ENCODE measurements around the gene FBXO15. TPM values are rescaled to one million over a fixed set of nuclear protein-coding genes. Genes with fewer than 3 reads are reported as not detected.

The FBXO15 gene, protein sequence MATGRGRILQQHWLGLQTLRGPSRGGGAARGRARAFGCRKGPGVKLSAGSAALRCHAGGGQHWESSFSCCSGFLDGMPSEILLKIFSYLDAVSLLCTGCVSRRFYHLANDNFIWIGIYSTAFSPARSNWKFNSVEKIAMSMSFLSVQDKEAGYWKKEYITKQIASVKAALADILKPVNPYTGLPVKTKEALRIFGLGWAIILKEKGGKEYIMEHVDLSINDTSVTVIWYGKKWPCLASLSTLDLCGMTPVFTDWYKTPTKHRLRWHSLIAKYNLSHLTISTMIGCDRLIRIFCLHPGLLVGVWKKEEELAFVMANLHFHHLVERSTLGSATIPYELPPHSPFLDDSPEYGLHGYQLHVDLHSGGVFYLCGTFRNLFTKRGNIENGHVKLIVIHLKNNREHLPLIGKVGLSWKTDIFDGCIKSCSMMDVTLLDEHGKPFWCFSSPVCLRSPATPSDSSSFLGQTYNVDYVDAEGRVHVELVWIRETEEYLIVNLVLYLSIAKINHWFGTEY
- total RNA-seq = 2.2 TPM

DNA sequence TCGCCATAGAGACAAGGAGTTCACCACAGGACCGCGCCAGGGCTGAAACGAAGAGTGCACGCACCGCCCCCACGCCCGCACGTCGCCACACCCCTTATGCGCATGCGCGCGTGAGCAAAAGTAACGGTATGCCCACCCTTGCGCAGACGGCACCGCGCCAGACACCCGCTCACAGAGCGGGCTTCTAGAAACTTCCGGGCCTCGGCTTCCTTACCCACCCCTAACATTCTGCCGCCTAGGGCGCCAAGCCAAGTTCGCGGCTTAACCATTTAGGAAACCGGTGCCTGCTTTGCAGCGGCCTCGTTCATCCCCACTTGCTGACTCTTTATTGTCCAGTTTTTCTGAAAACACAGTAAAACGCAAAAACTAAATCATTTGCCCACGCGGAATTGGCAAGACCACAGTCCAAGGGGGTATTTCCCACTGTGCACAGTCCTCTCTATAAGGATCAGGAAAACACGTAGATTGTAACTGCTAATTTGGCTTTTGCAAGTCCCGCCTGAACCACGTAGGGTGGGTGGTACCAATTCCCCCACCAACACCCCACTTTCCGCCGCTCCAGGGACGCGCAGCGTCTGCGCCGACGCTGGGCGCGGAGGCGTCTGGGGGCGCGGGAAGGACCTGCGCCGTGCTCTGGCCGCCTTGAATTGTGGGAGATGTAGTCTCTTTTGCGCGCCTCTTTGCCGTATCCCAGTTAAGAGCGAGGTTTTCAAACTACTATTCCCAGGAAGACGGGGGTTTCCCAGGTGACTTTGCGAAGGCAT, at the start of gene FBXO15, which contains the start of gene TIMM21:
Gene FBXO15, minus strand, starts transcription at position 56 of the 764 bp plus-strand sequence. Its CDS starts 49 bp downstream, at position 7.
Gene TIMM21, plus strand, starts transcription at position 745 of the 764 bp plus-strand sequence. CDS start 286 bp downstream, outside the sequence.
- peak; percentile 96 for DNase-seq (ENCODE audit: low spot score)

DNA sequence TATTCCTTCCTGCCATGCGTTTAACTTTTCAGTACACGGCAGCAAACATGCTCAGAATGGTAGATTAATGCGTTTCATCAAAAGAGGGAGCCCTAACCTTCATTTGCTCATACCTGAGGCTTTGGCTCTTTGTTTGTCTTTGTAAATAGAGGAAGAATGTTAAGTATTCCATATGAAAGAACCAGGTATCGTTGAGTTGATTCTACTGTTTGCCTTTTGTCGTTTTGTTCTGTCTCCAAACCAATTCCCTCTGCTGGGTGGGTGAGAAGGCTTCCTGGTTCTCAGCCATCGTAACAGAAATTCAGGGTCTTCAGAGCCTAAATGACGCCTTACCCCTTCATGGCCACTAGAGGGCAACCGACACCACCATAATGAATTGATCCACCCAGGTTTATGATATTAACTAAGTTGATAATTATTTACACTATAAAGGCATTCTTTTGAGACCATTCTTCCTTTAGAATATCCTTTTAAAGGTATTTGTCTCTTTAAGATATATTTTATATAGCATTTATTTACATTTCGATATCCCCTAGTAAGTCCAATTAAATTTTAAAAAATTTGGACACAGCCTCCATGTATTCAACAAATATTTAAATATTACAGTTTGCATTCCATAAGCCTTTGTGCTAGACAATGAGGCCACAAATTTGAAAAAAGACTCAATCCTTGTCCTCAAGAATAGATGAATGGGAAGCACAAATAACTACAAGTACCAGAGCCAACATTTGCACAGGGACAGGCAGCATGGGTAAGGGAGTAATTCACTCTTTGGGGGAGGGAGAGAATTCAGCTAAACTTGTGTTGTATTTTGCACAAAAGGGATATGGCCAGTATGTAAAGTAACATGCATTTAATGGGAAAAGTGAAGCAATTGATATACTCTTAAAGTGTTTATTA, 48.8 kb upstream of the FBXO15 start:
- DNase-seq (ENCODE audit: low spot score) = no peak

DNA sequence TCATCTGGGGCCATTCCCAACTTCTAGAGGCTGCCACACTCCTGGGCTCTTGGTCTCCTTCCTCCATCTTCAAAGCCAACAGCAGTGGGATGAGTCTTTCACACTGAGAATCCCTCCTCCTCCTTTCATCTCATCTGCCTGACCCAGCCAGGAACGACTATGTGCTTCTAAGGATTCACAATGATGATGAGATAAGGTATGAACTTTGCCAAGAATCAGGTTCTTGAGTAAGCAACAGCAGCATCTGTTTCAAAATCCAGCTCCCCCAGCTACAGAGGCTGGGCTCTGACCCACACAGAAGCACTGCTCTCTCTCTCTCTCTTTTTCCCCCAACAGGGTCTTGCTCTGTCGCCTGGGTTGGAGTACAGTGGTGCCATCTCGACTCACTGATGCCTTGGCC, 47.1 kb upstream of the FBXO15 start:
- no peak for DNase-seq (ENCODE audit: low spot score)

DNA sequence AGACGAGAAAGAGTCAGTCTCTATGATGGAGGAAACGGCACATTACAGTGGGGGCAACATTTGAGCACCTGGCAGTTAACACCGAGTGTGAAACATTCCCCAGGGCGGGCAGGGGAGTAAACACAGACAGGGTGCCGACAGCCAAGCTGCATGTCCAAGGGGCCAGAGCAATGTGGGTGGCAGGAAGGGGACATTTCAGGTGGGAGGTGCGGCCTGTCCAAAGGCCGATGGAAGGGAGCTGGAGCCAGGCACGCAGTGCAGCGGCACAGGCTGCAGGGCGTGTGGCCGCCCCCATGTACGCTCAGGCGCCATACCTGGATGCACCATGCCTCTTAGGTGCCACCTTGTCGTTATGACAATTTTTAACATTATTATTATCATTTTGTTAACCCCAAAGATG, 43.9 kb upstream of the FBXO15 start:
- DNase-seq (ENCODE audit: low spot score) = no peak

DNA sequence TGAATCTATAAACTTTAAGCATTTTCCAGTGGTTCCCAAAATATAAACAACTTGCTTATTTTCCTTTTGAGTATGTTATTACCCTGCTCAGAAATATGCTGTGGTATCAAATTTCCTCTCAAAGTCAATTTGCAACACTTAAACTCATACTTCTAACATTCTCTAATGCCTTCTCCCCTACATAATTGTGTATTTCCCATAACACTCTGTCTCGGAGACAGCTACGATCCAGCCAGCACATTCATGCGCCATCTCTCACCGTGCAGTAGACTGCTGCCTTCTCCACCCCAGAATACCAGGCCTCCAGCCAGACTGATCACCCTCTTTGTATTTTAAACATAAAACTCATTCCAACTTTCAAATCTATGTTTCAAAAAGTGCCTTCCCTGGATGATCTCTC, 42.5 kb upstream of the FBXO15 start:
- no peak for DNase-seq (ENCODE audit: low spot score)

DNA sequence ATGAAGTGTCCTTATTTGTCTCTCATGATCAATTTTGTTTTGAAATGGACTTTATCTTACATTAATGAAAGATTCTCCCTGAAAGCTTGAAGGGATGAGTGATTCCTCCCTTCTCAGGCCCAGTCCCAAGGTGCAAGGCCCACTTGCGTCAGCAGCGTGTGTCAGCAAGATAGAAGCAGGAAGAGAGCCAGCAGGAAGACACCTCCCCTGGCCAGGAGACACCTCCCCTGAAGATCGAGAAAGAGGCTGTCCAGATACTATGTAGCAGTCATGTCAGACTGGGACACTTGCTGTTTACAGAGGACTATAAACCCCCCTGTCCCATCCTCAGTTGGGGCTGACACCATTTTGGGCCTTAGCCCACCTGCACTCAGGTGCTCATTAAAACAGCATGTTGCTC, 39.0 kb upstream of the FBXO15 start:
- DNase-seq (ENCODE audit: low spot score) = no peak

DNA sequence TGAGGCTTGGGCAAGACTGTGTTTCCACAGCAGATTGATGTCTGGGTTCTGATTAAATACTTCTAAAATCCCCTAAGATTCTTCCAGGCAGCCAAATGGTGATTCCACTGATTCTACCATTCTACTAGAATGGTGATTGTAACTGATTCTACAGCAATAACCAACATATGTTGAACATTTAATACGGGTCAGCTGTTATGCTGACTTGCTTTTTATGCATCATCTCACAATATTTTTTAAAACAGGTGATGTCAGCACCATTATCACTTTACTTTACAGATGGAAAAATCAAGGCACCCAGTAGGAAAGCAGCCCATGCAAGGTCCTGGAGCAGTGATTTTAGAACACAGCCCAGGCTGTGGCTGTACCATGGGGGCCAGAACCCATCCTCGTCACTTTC, 38.2 kb upstream of the FBXO15 start:
- no peak for DNase-seq (ENCODE audit: low spot score)

DNA sequence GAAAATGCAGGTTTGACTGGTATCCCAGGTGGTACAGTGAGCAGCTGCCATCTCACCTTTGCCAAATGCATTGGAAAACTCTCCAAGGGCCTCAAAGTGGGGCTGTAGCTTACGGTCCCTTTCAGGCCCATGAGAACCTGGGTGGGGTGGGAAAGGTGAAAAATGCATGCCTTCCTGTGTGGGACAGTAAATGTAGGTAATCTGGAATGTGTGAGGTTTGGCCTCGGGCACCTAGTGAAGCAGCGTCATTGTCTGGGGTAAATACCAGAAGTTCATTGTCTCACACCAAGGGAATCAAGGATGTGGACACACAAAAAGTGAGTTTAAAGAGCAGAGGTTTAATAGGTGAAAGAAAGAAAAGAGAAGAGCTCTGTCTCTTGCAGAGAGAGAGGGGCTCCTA, 37.2 kb upstream of the FBXO15 start:
- no peak for DNase-seq (ENCODE audit: low spot score)

DNA sequence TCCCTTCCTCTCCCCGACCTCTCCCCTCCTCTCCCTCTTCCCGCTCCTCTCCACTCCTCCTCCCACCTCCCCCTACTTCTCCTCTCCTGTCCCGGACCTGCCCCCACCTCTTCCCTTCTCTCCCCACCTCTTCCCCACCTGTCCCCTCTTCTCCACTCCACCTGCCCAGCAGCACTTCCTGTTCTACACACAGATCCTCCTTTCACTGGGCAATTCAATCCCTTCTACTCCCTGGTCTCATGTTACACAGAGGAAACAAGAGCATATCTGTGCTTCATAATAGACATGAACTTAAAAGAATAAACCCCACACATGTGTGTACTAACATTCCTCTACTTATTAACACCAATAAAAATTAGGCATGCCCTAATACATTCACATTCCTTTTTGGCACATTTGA, 35.5 kb upstream of the FBXO15 start:
- no peak for DNase-seq (ENCODE audit: low spot score)

DNA sequence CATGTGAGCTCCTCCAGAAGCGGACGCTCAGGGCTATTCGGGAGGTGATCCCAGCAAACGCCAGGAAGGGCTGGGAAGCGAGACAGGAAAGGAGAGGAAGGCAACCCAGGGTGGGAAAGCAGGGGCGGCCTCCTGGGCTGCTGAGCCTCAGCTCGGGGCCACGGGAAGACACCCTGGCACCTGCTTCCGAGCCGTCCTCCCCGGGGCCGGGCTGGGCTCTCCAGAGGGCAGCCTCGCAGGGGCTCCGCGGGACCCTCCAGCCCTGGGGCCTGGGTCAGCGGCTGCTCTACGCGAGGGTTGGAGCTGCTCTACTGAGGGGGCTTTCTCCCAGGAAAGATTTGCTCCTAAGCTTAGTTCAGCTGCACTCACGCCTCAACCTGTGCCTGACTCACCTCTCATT, 34.7 kb upstream of the FBXO15 start:
- DNase-seq (ENCODE audit: low spot score) = no peak

DNA sequence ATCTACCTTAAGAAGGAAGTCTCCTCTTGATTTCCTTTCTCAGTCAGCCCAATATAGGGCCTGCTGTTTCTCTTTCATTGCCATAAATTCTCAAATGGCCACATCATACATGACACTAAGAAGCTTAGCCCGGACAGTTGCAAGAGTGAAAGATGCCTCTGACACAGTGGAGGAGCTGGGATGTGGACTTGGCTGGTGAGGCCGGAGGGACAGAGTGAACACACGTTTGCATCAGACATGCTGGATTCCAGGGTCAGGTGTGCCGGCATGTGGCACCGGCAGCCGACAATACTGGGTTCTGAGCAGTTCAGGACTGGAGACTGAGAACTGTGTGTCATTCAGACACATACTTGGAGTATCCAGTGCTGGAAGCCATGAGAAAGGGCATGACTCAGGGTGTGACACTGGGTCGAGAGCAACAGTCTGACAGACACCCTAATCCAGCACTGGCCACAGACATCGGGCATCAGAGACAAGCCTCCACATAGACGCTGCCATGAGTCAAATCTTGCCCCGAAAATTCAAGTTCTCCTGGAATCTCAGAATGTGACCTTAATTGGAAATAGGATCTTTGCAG, 32.1 kb upstream of the FBXO15 start:
- DNase-seq (ENCODE audit: low spot score) = no peak

DNA sequence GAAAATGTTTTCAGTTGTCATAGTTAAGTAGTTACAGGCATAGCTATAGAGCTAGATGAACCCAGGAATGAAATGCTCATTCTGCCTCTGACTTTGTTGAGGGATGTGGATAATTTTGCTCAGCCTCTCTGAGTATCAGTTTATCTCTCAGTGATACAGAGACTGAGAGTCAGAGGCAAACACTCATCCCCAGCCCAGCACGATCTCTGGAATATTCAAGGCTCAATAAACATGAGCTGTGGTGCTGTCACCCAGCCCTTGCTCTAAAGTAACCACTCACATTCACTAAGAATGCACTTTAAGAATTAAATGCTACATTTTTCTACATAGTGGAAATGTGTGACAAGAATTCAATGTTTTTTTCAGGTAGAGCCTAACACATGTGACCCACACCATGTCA, 31.2 kb upstream of the FBXO15 start:
- DNase-seq (ENCODE audit: low spot score) = no peak

DNA sequence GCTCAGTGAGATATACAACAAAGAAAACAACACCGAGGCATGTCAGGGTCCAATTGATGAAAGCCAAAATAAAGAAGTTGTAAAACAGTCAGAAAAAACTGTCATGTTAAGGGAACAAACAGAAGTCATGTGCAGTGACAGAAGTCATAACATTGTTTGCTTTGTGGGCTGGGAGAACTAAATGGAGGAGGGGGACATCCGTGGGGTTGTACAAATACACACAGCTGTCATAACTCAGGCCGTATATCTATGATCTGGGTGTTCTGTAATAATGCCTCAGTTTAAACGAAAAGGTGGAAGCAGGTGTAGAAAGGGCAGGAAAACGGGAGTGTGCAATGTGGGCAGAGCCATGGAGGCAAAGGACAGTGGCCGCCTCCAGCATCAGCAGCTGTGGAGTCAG, 28.0 kb upstream of the FBXO15 start:
- DNase-seq (ENCODE audit: low spot score) = no peak

DNA sequence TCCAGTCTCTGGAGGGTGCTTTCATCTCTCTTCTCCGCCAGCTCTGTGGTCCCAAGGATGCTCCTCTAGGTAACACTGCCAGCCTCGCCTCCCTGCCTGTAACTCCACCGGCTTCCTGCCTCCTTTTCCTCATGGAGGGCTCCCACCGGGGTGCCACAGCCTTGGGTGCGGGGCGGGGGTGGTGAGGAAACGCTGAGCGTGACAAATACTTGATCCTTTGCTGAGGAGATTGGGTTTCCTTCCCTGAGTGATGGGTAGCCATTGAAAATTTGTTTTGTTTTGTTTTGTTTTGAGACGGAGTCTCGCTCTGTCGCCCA, 25.8 kb upstream of the FBXO15 start:
- no peak for DNase-seq (ENCODE audit: low spot score)

DNA sequence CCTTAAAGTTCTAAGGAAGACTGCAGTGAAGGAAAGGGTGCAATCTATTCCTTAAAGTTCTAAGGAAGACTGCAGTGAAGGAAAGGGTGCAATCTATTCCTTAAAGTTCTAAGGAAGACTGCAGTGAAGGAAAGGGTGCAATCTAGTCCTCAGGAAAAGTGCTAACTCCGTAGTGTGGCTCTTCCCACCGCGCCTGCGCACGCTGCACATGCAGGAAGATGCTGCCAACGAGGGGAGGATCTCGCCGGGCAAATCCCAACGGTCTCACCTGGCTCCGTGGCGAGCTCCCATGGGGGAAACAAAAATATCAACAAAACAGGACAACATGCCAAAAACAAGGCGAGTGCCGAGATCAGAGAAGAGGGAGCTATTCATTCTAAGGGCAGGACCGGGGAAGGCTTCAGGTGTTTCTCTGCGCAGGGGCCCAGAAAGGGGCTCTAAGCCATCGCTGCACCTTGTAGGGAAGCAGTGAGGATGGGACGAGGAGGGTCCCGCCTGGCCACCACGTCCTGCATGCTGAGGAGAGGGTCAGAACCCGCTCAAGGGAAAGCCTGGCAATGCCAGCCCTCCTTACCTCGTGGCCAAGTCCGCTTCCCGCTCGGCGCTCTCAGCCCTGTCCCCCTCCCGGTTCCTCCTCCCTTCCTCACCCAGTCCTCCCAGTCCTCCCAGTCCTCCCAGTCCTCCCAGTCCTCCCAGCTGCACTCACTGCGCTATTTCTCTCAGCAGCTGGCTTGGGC, 25.2 kb upstream of the FBXO15 start:
- no peak for DNase-seq (ENCODE audit: low spot score)

DNA sequence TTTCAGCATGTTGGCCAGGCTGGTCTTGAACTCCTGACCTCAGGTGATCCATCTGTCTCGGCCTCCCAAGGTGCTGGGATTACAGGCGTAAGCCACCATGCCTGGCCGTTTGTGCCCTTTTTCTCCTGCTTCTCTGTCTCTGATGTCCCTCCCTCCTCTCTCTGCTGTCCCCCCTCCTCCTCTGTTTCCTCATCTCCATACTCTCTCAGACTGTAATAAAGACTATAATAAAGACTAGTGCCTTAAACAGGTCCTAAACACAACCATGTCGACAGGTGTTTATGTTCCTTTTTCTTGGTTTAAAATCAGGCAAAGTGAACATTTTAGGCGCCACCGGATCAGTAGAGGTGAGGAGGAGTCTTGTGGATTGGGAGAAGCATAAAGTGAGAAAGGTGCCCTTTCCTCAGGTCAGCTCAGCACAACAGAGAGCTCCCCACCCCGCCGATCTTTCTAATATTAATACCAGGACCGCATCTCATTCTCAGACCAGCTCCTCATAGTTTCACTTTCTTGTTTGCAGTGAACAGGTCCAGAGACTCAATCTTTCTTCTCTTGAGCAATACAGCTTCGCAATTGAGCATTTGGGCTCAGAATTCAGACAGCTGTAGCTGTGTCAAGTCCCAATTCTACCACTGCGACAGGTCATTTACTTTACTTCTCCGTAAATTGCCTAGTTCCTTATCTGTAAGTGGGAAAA, 24.4 kb upstream of the FBXO15 start:
- DNase-seq (ENCODE audit: low spot score) = no peak

DNA sequence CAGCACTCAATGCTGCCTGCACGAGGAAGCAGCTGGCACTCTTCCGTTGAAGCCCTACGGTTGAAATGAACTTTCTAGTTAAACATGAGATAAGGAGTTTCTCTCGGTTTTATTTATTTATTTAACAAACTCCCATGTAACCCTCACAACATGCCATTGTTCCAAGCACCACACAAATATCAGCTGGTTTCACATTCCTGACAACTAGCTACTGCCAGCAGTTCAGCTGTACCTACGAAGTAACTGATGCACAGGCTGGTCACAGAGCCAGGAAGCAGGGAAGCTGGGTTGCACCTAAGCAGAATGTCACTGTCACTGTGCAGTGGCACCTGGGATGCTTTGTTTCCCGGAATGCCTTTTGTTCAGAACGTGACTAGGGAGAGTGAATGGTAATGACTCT, 18.8 kb upstream of the FBXO15 start:
- no peak for DNase-seq (ENCODE audit: low spot score)

DNA sequence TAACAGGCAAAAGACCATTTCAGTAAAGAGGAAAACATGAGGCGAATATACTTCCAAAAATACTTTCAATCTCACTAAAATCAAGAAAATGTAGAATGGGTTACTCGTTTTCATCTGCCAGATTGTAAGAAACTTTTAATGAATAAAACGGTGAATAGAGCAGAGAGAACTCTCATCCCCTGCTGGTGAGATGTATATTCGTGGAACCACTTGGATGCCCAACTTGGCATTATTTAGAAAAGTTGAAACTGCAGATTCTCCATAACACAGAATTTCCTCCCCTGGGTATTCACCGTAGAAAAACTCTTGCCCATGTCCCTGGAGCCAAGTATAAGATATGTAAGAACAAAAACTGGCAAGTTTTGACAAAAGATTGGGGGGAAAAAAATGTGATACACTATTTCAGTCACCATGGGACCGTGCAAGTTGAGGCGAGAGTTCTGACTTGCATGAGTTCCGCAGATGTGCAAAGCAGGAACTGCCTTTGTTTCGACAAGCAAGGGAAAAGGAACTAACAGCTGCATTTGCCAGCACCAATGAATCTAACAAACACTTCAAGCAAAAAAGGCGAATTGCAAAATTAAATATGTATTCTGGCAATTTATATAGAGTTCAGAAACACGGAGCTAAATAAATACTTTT, 15.5 kb upstream of the FBXO15 start:
- DNase-seq (ENCODE audit: low spot score) = no peak

DNA sequence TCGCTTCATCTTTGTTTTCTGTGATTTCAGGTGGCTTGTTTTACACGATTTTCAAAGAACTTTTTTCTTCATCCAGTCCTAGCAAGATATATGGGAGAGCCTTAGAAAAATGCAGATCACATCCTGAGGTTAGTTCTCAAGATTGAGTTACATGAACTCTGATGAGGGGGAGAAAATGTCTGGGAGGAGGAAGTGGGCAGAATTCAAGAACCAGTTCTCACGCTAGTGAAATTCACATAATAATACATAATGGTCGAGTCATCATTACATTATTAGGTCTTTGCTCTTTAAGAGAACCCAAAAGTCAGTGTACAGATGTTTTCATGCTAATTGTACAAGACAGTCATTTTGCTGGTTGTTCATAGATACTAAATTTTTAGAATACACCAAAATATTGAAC, 7.6 kb upstream of the FBXO15 start:
- no peak for DNase-seq (ENCODE audit: low spot score)

DNA sequence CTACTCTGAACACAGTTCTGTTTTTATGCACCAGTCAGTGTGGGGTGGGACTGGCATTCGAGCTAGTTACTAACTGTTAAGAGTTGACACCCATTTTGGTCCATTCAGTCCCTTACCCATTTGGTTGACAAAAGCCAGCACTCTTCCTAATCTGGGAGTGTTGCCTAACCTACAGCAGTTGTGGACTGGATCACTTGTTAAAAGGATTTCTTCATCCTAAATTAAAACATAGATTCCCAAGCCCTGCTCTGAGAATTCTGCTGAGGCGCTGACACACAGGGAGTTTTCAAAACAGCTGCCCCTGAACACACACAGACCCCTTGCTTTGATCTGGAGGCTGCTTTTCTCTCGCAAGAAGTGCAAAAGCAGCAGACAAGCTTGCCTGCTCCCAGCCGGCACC, 7.1 kb upstream of the FBXO15 start:
- no peak for DNase-seq (ENCODE audit: low spot score)

All from ureter (tissue), 1 donor.